GM18861 (cell line): ENCODE measurements around the gene PLXNA2.

Source experiments
- ATAC-seq: cut with Tn5 transposase; IDR thresholded peaks from one replicate; pipeline ENCODE4 v1.9.1; 2021; ENCODE audit not compliant: unreplicated experiment

The PLXNA2 gene

DNA sequence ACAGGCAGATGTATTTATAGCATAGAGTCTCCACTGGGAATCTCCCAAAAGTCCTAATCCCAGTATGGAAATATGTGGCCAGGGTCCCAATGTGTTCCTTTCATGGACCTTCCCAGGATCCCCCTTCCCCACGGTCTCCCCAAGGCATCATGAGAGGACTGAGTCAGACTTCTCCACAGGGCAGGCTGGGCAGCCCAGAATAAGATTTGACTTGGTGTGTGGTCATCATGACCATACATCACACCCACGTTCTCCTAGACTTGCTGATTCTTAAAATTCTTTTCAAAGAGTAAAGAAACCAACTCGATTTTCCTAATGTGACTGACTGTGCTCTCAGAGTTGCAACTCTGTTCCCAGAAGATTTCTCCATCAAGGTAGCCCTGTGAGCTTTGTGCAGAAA lies 239.3 kb downstream of the PLXNA2 start:
- no peak for ATAC-seq

DNA sequence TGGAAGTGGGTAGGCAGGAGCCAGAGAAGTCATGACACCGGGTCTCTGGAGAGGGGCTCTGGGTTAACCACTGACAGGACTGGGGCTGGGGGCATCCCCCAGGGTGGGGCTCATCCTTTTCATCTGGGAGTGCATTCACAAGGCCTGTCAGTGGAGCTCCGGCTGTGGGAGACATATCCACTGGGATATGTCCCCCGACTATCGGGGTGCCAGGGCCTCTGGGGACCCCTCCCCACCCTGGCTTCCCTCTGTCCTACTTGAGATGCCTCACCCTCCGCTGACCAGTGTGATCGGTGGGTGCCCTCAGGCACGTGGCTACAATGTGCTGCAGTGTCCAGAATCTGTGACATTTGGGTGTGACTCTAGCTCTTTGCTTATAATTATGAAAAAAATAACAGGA lies 240.9 kb downstream of the PLXNA2 start:
- ATAC-seq: no peak

DNA sequence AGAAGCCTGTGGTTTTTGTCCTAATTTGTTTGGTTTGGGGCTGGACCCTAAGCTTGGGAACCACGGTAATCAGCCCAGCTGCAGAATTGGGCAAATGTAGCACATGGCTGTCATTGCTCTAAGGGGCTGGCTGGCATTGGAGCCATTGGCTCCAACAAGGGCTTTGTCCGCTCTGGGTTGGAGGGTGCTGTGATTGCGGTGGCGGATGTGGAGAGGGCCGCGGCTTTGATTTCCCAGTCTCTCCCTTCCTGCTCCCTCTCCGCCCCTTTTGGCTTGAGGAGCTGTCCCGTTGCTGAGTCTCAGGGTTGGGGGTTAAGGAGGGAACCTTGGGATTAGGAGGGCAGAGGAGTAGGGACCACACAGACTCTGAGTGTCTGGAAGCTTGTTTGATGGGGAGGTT lies 241.5 kb downstream of the PLXNA2 start:
- ATAC-seq: no peak

DNA sequence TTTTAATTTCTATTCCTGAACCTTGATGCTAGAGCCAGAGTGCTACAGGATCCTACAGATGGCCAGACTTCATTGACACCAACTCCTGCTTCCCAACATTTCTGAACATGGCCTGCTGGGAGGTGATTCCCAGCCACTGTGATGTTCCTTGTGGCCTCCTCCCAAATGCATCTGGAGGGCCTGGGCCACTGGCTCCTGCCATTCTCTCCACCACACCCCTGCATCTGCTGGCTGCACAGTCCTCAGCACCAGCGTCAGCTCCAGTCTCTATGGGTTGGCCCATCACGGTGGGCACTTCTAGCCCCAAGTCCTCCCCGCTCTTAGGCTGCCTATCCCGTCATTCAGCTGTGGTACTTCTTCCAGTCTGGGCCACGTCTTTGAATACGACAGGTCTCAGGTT lies 242.1 kb downstream of the PLXNA2 start:
- no peak for ATAC-seq

DNA sequence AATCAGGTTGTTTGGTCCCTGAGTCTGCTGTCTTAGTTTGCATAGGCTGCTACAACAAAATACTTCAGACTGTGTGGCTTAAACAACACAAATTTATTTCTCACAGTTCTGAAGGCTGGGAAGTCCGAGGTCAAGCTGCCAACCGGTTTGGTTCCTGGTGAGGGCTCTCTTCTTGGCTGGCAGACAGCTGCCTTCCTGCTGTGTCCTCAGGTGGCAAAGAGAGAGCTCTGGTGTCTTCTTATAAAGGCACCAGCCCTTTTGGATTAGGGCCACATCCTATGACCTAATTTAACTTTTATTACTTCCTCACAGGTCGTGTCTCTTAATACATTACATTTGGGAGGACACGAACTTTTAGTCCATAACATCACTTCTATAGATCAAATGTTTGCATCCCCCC lies 243.7 kb downstream of the PLXNA2 start:
- no peak for ATAC-seq

DNA sequence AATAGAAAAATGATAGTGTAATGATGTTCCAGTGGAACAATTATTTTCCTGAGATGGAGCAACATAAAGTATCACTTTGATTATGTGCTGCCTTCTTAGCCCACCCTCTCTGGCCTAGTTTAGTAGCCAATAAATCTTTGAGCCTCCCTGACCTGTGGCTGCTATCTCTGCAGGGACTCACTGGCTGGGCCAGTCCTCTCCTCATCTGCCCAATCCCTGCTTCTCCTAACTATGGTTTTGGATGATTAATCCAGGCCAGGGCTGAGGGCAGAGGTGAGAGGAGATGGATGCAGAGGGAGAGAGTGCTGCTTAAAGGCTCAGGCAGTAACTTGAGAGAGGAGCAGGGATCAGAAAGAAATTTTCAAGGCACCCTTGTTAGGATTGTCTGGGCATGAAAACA lies 244.2 kb downstream of the PLXNA2 start:
- no peak for ATAC-seq

DNA sequence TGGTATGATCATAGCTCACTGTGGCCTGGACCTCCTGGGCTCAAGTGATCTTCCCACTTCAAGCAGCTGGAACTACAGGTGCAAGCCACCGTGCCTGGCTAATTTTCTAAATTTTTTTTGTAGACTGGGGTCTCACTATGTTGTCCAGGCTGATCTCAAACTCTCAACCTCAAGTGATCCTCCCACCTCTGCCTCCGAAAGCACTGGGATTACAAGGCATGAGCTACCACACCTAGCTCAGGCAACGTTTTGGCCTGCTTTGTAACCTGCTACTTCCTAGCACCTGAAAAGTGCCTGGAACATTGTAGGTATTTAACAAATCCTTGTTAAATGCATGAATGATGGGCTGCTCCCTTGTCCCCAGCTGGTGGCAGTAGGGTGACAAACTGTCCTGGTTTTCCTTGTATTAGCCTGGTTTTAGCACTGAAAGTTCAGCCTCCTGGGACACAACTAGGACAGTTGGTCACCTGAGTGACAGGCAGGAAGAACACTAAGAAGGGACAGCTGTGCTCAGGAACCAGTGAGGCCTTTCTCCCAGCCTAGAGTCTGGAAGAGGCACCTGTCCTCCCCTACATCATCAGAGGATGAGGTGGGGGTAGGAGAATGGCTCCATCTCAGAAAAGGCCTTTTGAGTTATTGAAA lies 244.8 kb downstream of the PLXNA2 start:
- no peak for ATAC-seq

DNA sequence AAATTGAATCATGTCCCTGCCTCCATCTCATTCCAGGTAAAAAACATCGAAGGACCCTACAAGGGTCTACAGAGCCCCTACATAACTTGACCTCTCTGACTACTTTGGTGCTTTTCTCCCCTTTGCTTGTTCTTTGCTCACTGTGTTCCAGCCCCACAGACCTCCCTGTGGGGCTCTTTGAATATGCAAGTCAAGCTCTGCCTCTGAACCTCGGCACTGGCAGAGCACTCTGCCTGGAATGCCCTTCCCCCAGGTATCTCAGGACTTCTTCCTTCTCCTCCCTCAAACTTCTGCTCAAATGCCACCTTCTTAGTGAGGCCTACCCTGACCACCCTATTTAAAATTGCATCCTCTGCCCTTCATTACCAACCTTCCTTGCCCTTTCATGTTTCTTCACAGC lies 245.5 kb downstream of the PLXNA2 start:
- no peak for ATAC-seq

DNA sequence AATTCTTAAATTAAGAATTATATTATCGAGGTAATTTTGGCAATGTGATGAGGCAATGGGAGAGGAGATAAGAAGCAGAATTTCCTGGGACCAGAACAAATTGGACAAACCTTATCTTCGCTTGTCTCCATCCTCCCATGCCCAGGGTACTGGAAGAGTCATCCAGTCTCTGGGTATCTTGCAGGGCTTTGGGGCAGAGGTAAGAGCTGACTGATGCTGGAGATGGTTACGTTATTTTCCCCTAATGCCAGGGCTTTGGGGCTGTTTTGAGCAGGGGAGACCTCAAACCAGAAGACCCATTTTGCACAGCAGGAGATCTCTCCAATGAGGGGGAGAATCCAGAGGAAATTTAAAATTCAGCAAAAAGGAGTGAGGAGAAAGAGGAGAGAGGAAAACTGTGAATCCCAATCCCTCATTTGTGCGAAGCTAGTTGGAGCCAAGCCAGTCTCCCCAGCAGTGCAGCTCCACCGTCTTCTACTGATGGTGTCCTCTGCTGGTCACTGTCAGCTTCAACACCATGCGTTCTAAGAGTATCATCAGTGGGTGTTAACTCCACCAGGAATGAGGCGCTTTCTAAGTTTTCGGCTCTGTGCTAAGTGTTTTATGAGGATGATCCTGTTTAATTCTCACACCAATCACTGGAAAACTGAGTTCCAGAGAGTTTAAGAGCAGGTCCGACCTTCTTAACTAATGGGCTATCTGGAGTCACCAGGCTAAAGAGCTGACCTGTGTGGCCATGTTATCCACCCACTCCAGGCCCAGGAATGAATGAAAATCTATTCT lies 246.5 kb downstream of the PLXNA2 start:
- no peak for ATAC-seq

DNA sequence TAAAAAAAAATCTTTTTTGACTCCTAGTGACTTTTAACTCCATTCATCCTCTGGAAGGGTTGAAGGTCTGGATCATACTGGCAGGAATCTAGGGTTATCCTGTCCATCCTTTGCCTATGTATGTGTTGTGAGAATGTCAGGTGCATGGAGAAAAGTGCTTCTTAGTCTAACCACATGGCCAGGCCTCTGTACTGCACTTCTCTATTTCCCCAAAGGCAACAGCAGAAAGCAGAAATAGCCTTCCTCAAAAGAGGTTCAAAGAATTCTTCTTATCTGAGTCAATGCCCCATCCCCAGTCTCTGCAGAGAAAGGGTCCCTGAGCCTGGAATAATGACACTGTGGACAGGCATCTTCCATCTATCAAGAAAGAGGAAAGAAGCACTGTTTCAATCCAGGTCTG lies 247.5 kb downstream of the PLXNA2 start:
- no peak for ATAC-seq

DNA sequence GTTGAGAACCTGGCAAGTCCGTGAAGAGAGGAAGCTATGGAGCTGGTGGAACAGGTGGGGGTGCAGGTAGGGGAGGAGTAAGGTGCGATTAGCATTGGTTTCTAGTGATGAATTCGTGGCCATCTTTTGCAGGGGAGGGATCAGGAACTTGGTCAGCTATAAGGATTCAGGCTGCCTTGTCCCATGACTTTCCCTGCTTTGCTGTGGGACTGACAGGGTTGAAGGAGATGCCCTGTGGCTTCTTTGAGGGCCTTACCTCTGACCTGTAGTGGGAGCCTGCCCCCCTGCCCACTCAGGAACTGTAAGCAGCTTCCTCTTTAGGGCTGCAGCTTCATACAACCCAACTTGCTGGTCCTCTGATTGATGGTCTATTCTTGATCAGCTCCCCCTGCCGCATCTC lies 248.6 kb downstream of the PLXNA2 start:
- no peak for ATAC-seq

DNA sequence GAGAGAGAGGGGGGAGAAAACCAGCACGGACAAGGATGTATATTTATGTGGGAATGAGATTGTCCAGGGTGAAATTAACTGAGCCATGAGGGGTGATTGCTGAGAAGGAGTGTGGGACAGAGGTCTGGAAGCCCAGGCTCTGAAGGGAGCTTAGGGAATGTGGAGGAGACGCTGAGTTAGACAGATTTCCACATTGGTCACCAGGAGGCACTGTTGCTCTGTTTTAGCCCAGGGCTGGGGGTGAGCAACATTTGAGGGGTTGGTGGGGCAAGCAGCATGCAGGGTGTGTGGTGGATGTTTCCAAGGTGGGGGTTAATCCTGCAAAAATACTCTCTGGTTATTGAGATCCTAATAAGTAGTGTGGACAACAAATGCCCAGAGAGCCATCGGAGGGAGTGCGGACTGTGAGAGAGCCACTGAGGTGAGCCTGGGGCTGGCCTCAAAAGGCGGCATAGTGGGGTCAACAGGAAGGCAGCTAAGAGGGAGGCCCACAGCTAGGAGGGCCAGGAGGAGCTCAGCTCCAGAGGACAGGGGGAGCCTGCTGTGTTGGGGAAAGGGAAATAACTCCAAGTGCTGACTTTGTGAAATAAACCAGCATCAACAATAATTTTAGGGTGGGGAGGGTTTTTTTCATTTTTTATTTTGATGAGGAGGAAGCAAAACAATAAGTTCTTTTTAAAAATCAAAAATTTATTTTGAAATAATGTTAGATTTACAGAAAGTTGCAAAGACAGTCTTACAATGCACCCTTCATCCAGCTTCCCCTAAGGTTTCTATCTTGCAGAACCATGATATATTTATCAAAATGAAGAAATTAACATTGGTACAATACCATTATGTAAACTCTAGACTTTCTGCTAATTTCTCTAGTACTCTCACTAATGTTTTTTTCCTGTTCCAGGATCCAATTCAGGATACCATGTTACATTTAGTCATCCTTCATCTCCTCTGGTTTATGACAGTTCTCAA lies 250.4 kb downstream of the PLXNA2 start:
- ATAC-seq: no peak

DNA sequence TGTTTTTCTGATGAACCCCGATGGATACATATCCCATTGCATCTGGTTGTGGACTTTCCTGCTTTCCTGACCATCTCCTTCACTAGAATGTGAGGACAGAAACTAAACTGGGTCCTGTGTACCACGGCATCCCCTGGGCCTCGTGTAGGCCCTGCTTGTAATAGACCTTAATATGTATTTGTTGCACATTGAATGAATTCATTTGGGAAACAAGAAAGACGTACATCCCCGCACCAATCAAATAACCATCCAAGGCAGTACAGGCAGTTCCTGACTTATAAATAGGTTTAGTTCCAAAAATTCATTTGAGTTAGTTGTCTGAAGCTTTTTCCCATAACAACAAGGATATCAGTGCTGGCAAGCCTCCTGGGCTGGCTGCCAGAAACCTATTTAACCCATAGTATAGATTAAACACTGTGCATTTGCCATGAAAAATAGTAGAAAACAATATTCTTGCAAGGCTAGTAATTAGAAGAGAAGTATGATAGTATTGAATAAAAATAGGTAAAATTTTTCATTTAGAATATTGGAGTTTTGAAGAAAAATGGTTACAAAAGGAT lies 251.4 kb downstream of the PLXNA2 start:
- ATAC-seq: no peak

DNA sequence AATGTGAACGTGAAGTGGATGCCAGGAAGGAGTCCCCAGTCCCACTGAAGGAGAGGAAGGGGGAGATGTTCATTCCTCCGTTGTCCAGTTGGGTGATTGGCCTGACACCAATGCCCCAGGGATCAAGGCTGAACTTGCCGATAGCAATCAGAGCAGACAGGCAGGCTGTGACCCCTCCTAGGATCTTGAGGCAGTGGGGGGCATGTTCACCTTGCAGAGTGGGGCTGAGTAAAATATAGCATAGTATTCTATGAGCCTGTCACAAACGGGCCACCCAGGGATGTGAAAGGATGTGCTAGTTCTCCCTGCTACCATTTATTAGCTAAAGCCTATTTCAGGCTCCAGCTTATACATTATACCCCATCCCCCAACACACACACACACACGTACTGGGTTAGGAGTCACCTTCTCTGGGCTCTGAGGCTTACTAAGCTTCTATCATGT lies 252.6 kb downstream of the PLXNA2 start:
- no peak for ATAC-seq

DNA sequence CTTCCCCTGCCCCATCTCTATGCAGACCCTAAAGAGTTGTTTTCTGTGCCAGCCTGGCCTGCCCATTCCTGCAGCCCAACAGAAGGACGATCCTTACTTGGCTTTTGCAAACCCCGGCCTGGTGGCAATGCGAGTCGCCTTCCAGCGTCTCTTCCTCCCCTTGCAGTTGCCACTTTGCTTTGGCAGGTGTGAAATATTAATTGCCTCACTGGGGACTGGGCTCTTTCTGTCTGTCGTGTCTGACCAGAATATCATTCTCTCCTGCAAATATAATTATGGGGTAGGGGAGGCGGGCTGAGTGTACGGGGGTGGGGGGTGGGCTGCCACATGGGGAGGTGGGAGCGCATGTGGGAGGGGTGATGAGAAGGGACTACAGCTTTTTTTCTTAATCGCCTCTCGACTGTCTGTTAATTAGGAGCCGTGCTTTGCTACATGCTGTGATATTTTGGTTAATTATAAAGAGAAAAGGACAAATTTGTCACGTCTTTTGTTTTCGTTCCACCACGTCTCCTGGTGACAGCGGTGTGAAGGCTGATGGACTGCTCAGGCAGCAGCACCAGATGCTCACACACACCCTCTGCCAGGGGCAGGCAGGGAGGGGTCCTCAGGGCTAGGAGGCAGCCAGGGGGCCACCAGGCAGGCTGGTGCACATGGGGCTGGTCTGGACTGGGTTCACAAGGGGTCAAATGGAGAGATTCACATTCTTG lies 253.2 kb downstream of the PLXNA2 start:
- ATAC-seq: no peak

DNA sequence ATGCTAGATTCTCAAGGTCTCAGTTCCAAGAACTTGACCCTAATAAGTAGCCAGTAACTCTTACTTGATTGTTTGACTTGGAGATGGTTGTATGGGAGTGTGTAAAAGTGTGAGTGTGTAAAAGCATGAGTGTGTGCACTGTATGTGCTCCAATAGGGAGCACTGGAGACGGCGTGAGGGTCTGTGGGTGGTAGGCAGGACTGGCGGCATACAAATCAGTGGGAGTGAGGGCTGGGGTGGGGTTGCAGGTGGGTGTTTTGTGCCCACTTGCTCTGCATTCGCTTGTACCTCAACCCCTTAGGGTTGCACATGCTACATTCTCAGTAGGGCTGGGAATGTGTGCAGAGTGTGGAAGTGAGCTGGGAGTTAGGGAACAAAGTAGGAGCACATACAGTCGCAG lies 253.7 kb downstream of the PLXNA2 start:
- ATAC-seq: no peak

DNA sequence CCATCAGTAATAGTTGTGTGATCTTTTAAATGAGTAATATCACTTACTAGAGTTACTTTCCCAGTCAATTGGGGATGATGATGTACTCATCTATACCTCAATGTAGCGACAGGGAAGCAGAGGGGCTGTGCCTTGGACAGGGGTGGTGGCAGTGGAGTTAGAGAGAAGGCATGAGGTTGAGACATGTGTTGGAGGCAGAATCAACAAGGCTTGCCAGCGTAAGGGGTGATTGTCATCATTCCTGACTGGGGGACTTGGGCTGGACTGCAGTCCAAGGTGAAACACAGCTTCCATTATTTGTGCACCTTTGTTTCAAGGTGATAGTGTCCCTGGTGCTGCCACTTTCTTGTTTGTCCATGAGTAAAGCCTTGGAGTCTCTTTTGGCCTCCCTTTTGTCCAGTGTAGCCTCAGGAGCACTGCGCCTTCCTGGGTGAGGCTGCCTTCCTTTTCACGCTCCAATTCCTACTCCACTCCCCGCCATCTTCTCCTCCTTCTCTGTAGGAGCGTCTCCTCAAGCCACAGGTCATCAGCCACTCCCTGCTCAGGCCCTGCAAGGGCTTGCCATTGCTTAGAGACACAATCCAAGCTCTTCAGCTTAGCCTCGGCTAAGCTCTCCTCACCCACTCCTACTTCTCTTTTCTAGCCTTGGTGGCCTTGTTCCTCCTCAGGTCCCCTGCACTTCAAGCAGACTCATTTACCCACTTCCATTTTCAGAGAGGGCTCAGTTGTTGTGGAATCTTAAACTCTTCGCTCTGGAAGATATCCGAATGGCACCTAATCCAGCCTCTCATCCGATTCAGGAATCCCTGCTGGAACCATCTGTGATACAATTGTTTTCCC lies 255.6 kb downstream of the PLXNA2 start:
- ATAC-seq: no peak

DNA sequence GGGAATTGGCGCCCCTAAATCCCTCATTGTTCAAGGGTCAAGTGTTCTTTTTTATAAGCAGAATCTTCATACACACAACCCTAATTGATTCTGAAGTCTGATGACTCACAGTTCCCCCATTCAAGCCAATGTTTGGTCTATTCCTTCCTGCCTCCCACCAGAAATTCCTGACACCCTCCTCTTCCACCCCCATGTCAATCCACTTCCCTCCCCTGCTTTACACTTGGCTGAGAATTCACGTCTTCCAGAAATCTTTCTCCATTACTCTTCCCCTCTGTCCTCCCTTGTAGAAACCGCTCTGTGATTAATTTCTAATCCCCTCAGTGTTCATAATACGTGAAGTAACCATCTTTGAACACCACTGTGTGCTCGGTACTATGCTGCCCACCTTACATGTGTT lies 257.0 kb downstream of the PLXNA2 start:
- no peak for ATAC-seq

DNA sequence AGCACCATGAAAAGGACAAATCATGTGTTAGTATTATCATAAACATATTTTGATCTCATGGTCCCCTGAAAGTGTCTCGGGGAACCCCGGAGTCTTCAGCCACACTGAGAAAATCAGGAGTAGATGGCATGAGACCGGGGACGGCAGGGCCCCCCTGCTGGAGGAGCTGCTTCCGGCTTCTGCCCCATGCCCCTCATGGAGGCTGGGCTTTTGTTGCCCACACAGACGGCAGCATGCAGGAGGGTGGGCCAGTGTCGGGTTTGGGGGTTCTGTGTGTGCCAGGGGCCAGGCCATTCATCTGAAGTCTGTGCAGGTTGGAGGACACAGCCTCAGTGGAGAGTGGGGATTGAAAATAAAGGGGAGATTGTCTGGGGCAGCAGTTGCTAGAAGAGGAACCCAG lies 258.2 kb downstream of the PLXNA2 start:
- ATAC-seq: no peak
